ENCODE measurements around the gene NYAP1. TPM values are rescaled to one million over a fixed set of nuclear protein-coding genes. Genes with fewer than 3 reads are reported as not detected.

Gene NYAP1
- total and polyA plus RNA-seq, 2 of the 8 experiments (the other 6 are each of a cell fraction or from before 2014, with no cell fraction given), result 1.9 to 4.6 TPM

GRCh38 chr7:100476101-100476780 is 7.5 kb upstream of the NYAP1 start:
- Histone ChIP-seq H3K56ac (replicated peaks; ENCODE audit: insufficient read length, low read depth, low read length) (no peak overlapping the region), H3K14ac (ENCODE audit: insufficient read length) (no peak overlapping the region), H2BK20ac (ENCODE audit: low read length) (no peak overlapping the region), H2BK15ac (ENCODE audit: low read length) (no peak overlapping the region), H3K9ac (replicated peaks in 1 of 4; ENCODE audit: extremely low read depth in 1 of 4, low read depth in 3 of 4, low read length in 3 of 4) (no peak overlapping the region), H3K79me2 (ENCODE audit: control insufficient read depth in 1 of 2, insufficient read depth in 2 of 2, low read length in 2 of 2) (no peaks in the 10 kb centered on the region), H2BK5ac (ENCODE audit: low read depth, low read length) (no peak overlapping the region), H4K5ac (ENCODE audit: insufficient read length, low read depth, low read length) (no peak overlapping the region), H3K9me3 (ENCODE audit: insufficient read depth in 2 of 2, low read depth in 1 of 2, low read length in 1 of 2) (no peaks in the 10 kb centered on the region), H3K23ac (ENCODE audit: insufficient read length) (no peak overlapping the region), H2BK120ac (replicated peaks; ENCODE audit: low read depth, low read length) (no peak overlapping the region), H3K4ac (replicated peaks; ENCODE audit: insufficient read length, low read depth, low read length) (no peak overlapping the region), H3K27ac (ENCODE audit: low read depth, low read length) (no peak overlapping the region), H3K4me1 (replicated peaks in 1 of 4; ENCODE audit: control insufficient read depth in 3 of 4, insufficient read depth in 4 of 4, low read length in 3 of 4) (peaks cover 0 to 17% (median 8%) of the 10 kb centered on the region in 4 experiments; a peak in 6 of 7 replicates), H2AK5ac (ENCODE audit: low read depth, low read length) (0 out of 2 replicates have a peak overlapping the region, but pooled peaks have one; percentile 24), H4K8ac (ENCODE audit: extremely low read depth, insufficient read depth, low read length) (0 out of 2 replicates have a peak overlapping the region, but pooled peaks have one; percentile 31), H2BK12ac (ENCODE audit: low read depth, low read length) (no peak overlapping the region), H3K36me3 (ENCODE audit: control insufficient read depth in 2 of 4, insufficient read depth in 4 of 4, low read length in 3 of 4) (peaks cover 0 to 3% (median 0%) of the 10 kb centered on the region in 4 experiments; a peak in 1 of 8 replicates), H3K23me2 (ENCODE audit: low read depth, low read length) (peaks cover 3% of the 10 kb centered on the region; the same call in 1 of the 2 replicates), H3K79me1 (ENCODE audit: low read depth, low read length) (no peaks in the 10 kb centered on the region; the same call in 1 of the 2 replicates), H2AFZ (ENCODE audit: low read length) (no peak overlapping the region), H4K20me1 (replicated peaks in 1 of 2; ENCODE audit: control insufficient read depth in 1 of 2, insufficient read depth in 2 of 2, low read length in 2 of 2) (no peaks in the 10 kb centered on the region), H3K18ac (ENCODE audit: extremely low read depth, low read length) (no peak overlapping the region; the same call in 1 of the 2 replicates), H3K27me3 (replicated peaks in 1 of 4; ENCODE audit: control insufficient read depth in 3 of 4, extremely low read depth in 1 of 4, insufficient read depth in 3 of 4, low read length in 3 of 4) (no peaks in the 10 kb centered on the region), H3K4me2 (ENCODE audit: insufficient read depth in 1 of 2, low read depth in 2 of 2, low read length in 2 of 2) (peak overlapping the region in 1 of 2 experiments; percentile 34; a peak in 1 of 4 replicates), H4K91ac (replicated peaks; ENCODE audit: insufficient read length, low read length) (no peak overlapping the region), H3K4me3 (ENCODE audit: extremely low read depth in 1 of 4, insufficient read depth in 2 of 4, low read depth in 3 of 4, low read length in 4 of 4) (no peak overlapping the region)
- FAIRE-seq (no peak), DNase-seq (ENCODE audit: low read depth in 1 of 2, low spot score in 2 of 2) (no peak)
- no peak for TF ChIP-seq SP4 (IDR thresholded peaks at IDR 0.05; ENCODE audit: low read length)
- no peak for TF ChIP-seq RBBP5 (IDR thresholded peaks at IDR 0.05; ENCODE audit: borderline replicate concordance, low read depth, low read length)
- TF ChIP-seq ATF2 (IDR thresholded peaks at IDR 0.05; ENCODE audit: low read length), result no peak
- no peak for TF ChIP-seq GTF2F1 (IDR thresholded peaks at IDR 0.05; ENCODE audit: borderline replicate concordance, low read depth, low read length)
- TF ChIP-seq EP300 (IDR thresholded peaks at IDR 0.05; ENCODE audit: borderline replicate concordance in 1 of 2, low read depth in 2 of 2, low read length in 2 of 2), result no peak
- TF ChIP-seq MAX (IDR thresholded peaks at IDR 0.05), result no peak
- TF ChIP-seq FOSL1 (IDR thresholded peaks at IDR 0.05; ENCODE audit: insufficient read depth, low read depth, low read length), result no peak
- POLR2A ChIA-PET (ENCODE audit: partially characterized antibody), result interaction anchor here (1.1 to 4.3 kb wide), 2 partner anchors 19 to 47 kb away, joined by 3 to 20 read pairs; partner anchors contain the start of genes MEPCE and ZCWPW1
- WGBS, 2 experiments (ENCODE audit: extremely low coverage in 1 of 2, insufficient coverage in 1 of 2, insufficient read length in 1 of 2, insufficient replicate concordance in 2 of 2, low coverage in 1 of 2, low lambda C conversion rate in 2 of 2, missing lambda C conversion rate in 1 of 2), result 85% methylated on average over 5 of the region's 6 CpGs; no CpG with 5 or more reads in 1 of the 2 experiments
- CTCF ChIA-PET (ENCODE audit: partially characterized antibody), result interaction anchor here (0.7 to 11.3 kb wide), 13 partner anchors 11 to 874 kb away, joined by 3 to 152 read pairs (median 4); partner anchors contain the start of genes FBXO24, LRCH4 and SPACDR

Data from H1 (cell line).